ENCODE measurements around the gene SLC5A10.

Gene SLC5A10

DNA sequence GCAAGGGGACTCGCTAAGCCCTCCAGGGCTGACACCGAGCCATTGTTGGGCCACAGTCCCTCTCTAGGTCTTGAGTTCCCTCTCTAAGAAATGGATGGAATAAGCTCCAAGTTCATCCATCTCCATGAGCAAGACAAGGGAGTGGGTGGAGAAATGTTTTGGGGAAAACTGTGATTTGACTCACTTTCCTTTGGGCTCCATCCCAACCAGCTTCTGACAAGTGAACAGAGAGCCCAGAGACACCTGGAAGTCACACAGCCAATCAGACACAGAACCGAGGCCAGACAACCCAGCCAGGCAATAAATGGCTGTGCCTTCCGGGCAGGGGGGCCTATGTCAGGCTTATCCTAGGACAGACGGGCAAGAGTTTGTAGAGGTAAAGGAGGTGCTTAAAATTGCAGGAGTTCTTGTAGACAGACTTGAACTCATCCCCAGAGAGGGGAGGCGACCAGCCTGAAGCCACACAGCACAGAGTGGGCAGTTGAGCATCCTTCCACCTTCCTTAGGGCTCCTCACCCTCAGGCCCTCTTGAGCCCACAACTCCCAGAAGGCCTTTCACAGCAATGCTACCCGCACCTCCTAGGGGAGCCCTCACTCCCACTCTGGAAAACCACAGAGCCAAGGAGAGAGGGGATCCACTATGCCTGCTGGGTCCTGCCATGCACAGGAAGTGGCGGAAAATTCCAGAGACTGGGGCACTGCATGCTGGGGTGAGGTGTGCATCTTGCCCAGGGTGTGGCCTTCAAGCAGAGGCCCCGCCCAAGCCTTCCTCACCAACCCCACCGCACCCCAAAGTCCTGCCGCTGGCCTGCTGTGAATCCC, 62.1 kb downstream of the SLC5A10 start:
- peaks cover 0 to 13% of the 10 kb centered on the region in 2 donors for H3K27me3 ChIP-seq
- TF ChIP-seq, protein P1, sequence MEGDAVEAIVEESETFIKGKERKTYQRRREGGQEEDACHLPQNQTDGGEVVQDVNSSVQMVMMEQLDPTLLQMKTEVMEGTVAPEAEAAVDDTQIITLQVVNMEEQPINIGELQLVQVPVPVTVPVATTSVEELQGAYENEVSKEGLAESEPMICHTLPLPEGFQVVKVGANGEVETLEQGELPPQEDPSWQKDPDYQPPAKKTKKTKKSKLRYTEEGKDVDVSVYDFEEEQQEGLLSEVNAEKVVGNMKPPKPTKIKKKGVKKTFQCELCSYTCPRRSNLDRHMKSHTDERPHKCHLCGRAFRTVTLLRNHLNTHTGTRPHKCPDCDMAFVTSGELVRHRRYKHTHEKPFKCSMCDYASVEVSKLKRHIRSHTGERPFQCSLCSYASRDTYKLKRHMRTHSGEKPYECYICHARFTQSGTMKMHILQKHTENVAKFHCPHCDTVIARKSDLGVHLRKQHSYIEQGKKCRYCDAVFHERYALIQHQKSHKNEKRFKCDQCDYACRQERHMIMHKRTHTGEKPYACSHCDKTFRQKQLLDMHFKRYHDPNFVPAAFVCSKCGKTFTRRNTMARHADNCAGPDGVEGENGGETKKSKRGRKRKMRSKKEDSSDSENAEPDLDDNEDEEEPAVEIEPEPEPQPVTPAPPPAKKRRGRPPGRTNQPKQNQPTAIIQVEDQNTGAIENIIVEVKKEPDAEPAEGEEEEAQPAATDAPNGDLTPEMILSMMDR (IDR thresholded peaks at IDR 0.05) = no peak
- no peaks in the 10 kb centered on the region for H3K4me1 ChIP-seq
- no peak for DNase-seq
- no peaks in the 10 kb centered on the region for H3K9me3 ChIP-seq
- H3K27ac ChIP-seq = no peak overlapping the region
- intact Hi-C loops (cut with DNase I; ENCODE audit: low total_unique reads) = no loop called here
- no peak overlapping the region for H3K4me3 ChIP-seq
- H3K36me3 ChIP-seq = no peaks in the 10 kb centered on the region

DNA sequence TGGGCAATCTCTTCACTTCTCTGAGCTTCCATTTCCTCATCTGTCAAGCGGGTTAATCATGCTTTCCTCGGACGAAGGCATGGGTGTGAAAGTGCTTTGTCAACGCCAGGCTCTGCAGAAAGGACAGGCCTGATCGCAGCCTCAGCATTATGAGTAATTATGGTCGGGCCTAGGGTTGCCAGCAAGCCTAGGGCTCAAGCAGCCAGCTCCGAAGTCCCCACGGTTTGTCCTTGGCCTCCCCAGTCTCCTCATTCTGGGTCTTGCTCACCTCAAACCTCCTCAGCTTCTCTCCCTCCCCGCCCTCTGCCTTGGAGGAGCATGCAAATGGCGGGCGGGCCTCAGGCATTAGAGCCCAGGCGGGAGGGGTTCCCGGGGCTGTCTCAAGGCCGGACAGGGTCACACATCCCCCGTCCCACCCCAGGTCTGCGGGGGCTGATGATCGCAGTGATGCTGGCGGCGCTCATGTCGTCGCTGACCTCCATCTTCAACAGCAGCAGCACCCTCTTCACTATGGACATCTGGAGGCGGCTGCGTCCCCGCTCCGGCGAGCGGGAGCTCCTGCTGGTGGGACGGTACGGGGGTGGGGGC, 62.8 kb downstream of the SLC5A10 start:
- no peaks in the 10 kb centered on the region for H3K9me3 ChIP-seq
- DNase-seq = no peak

DNA sequence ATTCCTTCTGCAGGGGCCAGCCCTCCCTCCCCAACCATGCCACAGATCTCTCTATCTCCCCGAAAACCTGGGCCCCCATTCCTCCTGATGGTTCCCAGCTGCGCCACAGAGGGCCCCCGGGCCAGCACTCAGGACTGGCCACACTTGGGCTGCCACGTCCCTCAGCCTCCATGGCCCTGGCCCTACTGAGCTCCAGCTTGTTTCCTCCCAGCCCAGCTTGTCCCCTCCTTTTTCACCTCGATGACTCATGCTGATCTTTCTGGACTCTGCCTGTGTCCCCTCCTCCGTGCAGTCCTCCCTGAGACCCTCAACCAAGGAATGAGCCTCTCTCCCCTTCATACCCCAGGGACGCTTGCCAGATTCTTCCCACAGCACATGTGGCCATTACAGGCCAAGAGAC, 63.5 kb downstream of the SLC5A10 start:
- Histone ChIP-seq H3K9me3 (no peaks in the 10 kb centered on the region), H3K4me3 (no peak overlapping the region), H3K36me3 (no peaks in the 10 kb centered on the region), H3K27me3 (peaks cover 0 to 19% of the 10 kb centered on the region in 2 donors), H3K27ac (no peak overlapping the region), H3K4me1 (no peaks in the 10 kb centered on the region)
- TF ChIP-seq, protein P1 (IDR thresholded peaks at IDR 0.05) = no peak
- intact Hi-C loops (cut with DNase I; ENCODE audit: low total_unique reads) = no loop called here
- DNase-seq = no peak

More for the DNA sequence above, 62.8 kb downstream of the SLC5A10 start:
- H3K4me3 ChIP-seq = no peak overlapping the region
- TF ChIP-seq, protein P1 (IDR thresholded peaks at IDR 0.05) = no peak
- H3K36me3 ChIP-seq = no peaks in the 10 kb centered on the region
- intact Hi-C loops (cut with DNase I; ENCODE audit: low total_unique reads) = no loop called here
- no peaks in the 10 kb centered on the region for H3K4me1 ChIP-seq
- H3K27ac ChIP-seq = no peak overlapping the region
- peaks cover 0 to 19% of the 10 kb centered on the region in 2 donors for H3K27me3 ChIP-seq

DNA sequence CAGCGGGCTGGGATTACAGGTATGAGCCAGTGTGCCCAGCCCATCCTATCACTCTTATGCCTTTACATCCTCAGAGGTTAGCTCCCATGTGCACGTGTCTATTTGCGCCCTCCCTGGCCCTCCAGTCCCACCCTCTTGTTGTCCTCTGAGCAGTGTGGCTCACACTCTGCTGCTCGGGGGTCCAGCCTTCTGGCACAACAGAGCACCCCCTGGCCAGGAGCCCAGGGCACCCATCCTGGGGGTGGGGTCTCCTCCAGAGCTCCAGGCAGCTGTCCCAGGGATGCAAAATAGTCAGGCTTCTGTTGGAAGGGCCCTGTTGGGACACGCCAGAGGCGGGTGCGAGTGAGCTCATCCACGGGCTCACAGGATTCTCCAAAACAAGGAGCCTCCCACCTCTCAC, 64.3 kb downstream of the SLC5A10 start:
- no peak overlapping the region for H3K4me3 ChIP-seq
- DNase-seq = no peak
- intact Hi-C loops (cut with DNase I; ENCODE audit: low total_unique reads) = no loop called here

DNA sequence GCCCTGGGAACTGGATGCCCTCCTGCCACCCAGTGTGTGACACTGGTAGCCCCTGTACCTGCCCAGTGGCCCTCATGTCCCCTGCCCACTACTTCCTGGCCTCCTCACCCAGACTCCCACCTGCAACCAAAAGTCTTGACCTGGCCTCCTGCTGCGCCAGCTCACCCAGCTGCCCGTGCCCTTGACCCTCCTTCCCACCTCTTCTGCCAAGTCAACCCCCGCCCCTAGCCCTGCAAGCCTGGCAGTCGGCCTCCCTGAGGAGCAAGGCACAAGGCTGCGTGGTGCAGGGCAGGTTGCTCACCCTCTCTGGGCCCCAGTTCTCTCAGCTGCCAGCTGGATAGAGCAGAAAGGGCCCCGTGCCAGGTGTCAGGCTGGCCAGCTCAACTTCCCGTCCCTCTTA, 64.9 kb downstream of the SLC5A10 start:
- TF ChIP-seq, protein P1 (IDR thresholded peaks at IDR 0.05) = no peak
- no peak overlapping the region for H3K4me3 ChIP-seq
- H3K36me3 ChIP-seq = no peaks in the 10 kb centered on the region
- H3K27ac ChIP-seq = no peak overlapping the region
- peaks cover 0 to 19% of the 10 kb centered on the region in 2 donors for H3K27me3 ChIP-seq
- no peak for DNase-seq
- intact Hi-C loops (cut with DNase I; ENCODE audit: low total_unique reads) = no loop called here
- H3K9me3 ChIP-seq = no peaks in the 10 kb centered on the region
- H3K4me1 ChIP-seq = no peaks in the 10 kb centered on the region

More for the DNA sequence above, 64.3 kb downstream of the SLC5A10 start:
- Histone ChIP-seq H3K27ac (no peak overlapping the region), H3K9me3 (no peaks in the 10 kb centered on the region), H3K36me3 (no peaks in the 10 kb centered on the region), H3K4me1 (no peaks in the 10 kb centered on the region), H3K27me3 (peaks cover 0 to 19% of the 10 kb centered on the region in 2 donors)
- TF ChIP-seq, protein P1 (IDR thresholded peaks at IDR 0.05) = no peak

All from tibial artery (tissue), 4 donors.